ENCODE results near the gene HSPD1.

- no peak for TF ChIP-seq EZH2 (IDR thresholded peaks at IDR 0.05; ENCODE audit: borderline replicate concordance, insufficient read depth, low read length, poor library complexity, severe bottlenecking)
- no peak for TF ChIP-seq CTCF (IDR thresholded peaks at IDR 0.05; ENCODE audit: poor library complexity, severe bottlenecking)
- TF ChIP-seq RAD21 (conservative IDR thresholded peaks at IDR 0.05) = no peak
- no peak for TF ChIP-seq POLR2AphosphoS5 (IDR thresholded peaks at IDR 0.05)
These were observed 38.6 kb downstream of the HSPD1 start for GRCh38 chr2:197461057-197461456.

Data from neural cell (in vitro differentiated cells).